NCI-H2171 (cell line): ENCODE data around the gene TMOD1.
A peak's percentile ranks its signal among the peaks of the same experiment; 100 is the strongest.
"Not testable (repeated sequence)": the region's sequence is repeated elsewhere in the genome, so short reads cannot be mapped to it uniquely, and the experiment has no call there.

Experiments used
- DNase-seq: peaks from one replicate; lab custom pipeline; 2025; lab: John Stamatoyannopoulos, UW

TMOD1 gene

DNA sequence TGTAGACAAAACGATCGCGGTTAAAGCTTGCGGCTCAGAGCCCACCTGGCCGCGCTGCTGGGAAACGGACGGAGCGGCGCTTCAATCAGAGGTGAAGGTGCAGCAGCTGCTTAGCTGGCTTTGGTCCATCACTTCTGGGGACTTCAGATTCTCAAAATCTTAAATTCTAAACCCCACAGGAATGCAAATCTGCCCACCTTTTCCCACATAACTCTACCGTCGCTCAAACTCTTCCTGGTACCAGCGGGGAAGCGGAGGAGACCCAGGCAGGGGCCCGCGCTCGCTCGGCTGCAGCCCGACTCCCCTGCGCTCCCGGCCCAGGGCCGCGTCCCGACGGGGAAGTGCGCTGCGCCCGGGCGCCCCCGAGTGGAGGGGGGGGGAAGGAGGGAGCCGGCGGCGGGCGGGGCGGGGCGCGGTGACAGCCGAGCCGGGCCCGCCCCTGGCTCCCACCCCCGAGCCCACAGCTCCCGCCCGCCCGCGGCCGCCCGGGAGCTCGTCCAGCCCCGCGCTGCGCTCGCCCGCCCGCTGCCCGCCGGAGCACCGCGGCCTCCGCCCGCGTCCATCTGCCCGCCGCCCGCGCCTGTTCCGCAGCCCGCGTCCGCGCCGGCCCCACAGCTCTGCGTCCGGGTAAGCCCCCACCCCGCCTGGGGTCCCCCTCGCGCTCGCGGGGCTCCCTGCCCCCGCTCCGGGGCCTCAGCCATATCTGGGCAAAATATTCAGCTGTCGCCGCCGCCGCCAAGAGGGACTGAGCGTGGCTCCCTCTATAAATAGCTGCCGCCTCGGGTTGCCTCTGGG lies at the start of gene TMOD1:
Gene TMOD1, plus strand, starts transcription at position 490 of the 795 bp plus-strand sequence. CDS start 22,523 bp downstream, outside the sequence.
- DNase-seq = peak; percentile 69

DNA sequence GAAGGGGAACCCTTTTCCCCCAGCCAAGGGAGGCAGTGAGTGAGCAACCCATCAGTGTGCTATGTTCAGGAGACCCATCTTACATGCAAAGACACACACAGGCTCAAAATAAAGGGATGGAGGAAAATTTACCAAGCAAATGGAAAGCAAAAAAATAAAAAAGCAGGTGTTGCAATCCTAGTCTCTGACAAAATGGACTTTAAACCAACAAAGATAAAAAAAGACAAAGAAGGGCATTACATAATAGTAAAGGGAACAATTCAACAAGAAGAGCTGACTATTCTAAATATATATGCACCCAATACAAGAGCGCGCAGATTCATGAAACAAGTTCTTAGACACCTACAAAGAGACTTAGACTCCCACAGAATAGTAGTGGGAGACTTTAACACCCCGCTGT lies 47.9 kb upstream of the TMOD1 start:
- not testable (repeated sequence) for DNase-seq

- not testable (repeated sequence) for DNase-seq
Observed at GRCh38 chr9:97456841-97457240, 44.6 kb upstream of the TMOD1 start.

GRCh38 chr9:97459326-97459725 lies 42.1 kb upstream of the TMOD1 start:
- no peak for DNase-seq

- no peak for DNase-seq
Observed at GRCh38 chr9:97462159-97462558, 39.3 kb upstream of the TMOD1 start.

DNA sequence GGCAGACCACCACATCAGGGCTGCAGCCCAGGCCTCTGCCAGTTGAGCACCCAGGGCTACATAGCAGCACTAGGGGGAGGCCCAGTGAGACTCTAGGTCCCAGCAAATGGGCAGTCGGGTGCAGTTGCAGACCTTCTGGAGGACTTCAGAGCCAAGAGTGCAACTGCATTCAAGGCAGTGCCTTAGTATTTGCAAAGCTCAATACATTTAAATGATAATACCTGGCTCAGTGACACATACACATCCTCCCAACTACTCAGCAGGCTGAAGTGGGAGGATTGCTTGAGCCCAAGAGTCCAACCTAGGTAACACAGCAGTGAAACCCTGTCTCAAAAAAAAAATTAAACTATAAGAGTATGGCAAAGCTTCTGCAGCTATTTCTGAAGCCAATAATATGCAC lies 38.6 kb upstream of the TMOD1 start:
- DNase-seq = no peak

DNA sequence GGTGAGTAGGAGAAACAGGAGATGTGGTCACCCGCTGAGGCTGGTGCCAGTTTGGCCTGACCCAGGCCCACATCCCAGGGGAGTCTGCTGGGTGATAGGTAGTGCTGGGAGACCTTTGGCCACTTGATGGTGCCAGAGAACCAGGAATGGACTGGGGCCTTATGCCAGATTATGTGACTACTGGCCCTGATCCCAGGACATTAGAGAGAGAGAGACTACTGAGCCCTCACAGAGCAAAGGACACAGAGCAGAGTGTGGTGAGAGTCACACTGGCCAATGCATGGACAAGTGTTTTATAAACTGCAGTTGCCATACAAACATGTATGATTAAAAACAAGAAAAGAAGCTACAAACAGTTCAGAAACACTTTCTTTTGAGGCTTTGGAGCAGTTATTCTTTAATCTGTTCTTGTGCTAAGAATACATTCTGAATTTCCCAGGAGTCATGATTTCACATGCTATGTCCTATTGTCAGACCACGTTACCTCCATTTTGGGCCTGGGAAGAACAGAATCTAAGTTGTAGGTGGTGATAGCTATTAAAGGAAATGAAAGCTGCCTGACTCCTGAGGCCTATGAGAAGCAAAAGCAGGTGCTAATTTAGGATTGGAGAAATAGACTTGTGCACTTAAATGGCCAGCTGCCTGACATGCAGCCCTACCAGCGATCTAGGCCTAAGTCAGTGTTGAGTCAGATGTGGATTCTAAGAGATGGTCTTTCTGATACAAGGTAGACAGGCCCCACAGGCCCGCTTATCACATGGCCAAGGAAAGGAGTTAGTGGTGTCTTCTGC lies 32.6 kb upstream of the TMOD1 start:
- peak; percentile 42 for DNase-seq

DNA sequence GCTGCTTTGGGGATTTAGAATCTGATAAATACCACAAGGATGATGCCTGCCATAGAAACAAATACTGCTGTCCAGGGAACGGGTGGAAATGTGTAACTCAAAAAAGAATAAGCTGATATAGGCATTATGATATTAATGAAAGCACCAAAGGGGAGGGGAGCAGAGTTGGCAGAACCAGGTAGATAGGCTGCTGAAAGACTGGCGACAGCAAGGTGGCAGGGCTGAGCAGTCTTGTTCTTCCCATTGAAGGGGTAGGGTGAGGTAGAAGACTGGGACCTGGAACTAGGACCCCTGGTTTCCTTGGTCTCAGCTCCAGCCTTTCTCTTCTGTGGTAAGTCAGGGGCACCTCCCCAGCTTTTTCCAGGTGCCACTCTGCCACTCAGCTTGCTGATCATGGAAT lies 31.4 kb upstream of the TMOD1 start:
- DNase-seq = no peak

- DNase-seq = no peak
Observed at GRCh38 chr9:97473717-97474116, 27.7 kb upstream of the TMOD1 start.

GRCh38 chr9:97474372-97474925 lies 27.0 kb upstream of the TMOD1 start:
- DNase-seq = no peak

GRCh38 chr9:97475059-97475458 lies 26.4 kb upstream of the TMOD1 start:
- DNase-seq = no peak

DNA sequence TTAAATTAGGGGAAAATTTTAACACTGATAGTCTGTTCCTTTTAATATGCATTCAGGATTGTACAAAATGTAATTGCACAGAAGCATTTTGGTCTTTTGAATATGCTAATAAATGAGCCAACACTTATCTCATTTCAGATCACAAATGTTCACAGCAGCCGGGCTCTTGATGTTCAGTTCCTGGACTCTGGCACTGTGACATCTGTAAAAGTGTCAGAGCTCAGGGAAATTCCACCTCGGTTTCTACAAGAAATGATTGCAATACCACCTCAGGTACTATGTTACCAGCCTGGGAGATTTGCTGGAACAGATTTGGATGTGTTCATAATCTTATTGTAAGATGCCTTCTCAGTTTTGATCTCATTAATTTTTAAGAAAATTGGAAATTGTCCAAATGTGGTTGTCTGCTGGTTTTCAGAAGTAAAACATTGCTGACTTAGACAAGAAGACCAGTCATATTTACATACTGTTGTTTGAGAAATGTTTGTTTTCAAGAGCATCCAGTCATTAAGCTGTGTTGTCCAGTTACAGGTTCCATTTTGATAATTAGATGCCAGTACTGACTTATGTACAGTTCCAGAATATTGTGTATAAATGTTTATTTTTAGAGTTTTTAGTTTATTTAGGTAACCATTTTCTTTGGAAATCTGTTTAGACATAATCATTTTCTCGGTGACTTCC lies 23.0 kb upstream of the TMOD1 start:
- no peak for DNase-seq

DNA sequence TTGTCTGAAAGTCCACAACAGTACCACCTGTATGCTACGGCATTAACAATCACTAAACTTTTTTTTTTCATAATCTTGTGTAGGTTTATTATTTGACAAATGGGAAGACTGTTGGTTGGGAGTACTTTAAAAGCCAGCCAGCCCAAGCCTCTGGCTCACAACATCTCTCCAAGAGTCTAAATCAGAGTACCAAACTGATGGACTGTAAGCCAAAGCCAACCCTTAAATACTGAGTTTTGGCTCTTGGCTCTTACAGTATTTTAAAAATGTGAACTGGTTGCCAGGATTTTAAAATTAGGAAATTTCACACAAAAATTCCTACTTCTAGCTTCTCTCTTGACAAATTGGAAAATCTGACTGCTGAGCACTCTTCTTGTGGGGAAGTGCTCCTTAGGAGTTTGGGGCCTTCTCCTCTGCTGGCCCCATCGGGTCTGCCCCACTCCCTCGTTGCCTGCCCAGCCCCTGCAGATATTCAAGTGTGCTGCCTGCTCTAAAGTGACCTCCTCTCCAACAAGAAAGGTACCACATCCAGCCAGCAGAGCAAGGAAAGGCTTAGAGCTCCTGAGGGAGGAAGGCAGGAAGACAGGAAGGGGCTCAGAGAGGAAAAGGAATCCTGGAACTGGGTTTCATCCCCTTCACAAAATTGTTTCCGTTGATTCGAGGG lies 21.8 kb upstream of the TMOD1 start:
- DNase-seq = no peak

DNA sequence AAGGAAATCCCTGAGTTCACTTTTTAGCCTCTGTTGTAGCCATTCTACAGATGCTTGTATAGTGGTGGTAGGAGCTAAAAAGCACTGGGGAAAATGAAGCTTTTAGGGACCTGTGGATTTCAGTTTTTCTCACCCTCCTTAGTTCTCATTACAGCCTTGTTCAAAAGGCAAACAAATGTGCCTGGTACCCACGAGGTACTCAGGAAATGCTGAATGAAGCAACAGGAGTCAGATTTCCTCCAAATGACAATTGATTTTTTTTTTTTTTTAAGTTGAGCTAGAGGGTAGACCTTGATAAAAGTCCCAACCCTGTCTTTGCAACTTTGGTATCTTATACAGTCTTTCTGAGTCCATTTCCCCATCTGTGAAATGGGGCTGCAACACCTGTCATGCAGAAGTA lies 21.3 kb upstream of the TMOD1 start:
- no peak for DNase-seq

DNA sequence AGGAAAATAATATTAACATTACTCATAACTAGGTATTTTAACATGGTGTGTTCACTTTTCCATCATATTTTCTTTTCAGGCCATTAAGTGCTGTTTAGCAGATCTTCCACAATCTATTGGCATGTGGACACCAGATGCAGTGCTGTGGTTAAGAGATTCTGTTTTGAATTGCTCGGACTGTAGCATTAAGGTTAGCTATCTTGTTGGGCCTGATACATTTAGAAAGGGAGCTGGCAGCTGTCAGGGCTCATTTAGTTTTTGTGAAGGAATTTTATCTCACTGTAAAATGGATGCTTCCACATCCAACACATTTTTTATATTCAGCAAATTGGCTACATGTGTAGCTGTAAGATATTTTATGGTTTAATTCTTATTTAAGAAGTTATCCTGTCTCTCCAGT lies 20.7 kb upstream of the TMOD1 start:
- DNase-seq = no peak

GRCh38 chr9:97484134-97484533 lies 17.3 kb upstream of the TMOD1 start:
- no peak for DNase-seq

- DNase-seq = no peak
Observed at GRCh38 chr9:97487107-97487506, 14.4 kb upstream of the TMOD1 start.

DNA sequence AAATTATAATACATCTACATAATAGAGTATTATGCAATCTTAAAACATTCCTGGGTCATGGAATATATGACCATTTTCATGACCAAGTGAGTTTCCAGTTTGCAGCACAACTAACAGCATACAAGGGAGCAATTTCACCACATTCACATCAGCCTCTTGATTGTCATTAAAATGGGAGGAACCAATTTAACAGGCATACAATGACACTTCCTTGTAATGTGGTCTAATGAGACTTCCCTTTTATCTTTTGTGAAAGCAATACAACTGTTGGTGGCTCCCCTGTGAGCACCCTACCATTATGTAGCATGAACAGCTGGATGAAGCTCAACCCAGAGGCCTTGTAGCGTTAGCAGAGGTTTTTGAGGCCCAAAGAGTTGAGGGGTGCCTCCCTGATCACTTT lies 13.6 kb upstream of the TMOD1 start:
- DNase-seq = no peak

DNA sequence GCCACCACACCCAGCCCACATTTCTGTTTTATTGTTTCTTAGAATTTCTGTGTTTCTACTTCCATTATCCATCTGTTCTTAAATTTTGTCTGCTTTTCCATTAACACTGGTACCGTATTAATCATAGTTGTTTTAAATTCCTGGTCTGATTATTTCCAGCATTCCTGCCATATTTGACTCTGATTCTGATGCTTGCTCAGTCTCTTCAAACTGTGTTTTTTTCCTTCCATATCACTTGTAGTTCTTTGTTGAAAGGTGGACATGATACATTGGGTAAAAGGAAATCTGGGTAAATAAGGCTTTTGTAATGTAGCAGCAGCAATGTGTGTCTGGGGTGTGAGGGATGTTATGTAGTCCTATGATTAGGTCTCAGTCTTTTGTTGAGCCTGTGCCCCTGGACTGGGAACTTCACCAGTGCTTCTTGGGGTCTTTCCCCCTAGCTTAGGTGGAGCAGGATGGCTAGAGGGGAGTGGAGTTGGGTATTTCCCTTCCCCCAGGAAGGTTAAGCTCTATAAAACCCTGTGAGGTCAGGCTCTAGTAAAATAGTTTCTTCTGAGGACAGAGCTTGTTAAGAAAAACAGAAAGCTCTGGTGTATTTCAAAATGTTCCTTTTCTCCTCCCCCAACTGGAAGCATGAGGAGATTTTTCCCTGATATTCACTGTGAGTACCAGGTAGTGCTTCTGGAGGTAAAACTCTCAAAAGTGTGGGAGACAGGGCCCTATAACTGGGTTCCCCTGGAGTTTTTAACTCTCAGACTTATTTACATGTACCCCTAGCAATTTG lies 10.1 kb upstream of the TMOD1 start:
- DNase-seq = no peak

- DNase-seq = not testable (repeated sequence)
Observed at GRCh38 chr9:97497558-97498375, 3.7 kb upstream of the TMOD1 start.
